SK-MEL-5 (cell line): Measurements from ENCODE around the gene SPACDR. TPM values are rescaled to one million over a fixed set of nuclear protein-coding genes. Genes with fewer than 3 reads are reported as not detected.
"Not testable (repeated sequence)": the region's sequence is repeated elsewhere in the genome, so short reads cannot be mapped to it uniquely, and the experiment has no call there.

ENCODE experiments used
- DNase-seq: peaks from one replicate; pipeline ENCODE4 v3.0.0-alpha.2; 2016; ENCODE audit warnings: low read depth, low spot score
- in situ Hi-C: cut with HindIII; loops from 2 replicates; pipeline ENCODE4 v1.10.0; 2016; ENCODE audit warnings: low sequenced_read_pairs, high pct_unique_total_duplicates, low pct_unique_long_range_greater_than_20kb
- polyA plus RNA-seq, 2 experiments: library from polyadenylated mRNA; depleted of rRNA; stranded (reverse); fragments of >200 nt; gene quantifications; 2 replicates each; pipeline ENCODE4 v1.2.3, GENCODE V29; 2015
- total RNA-seq: library from RNA; depleted of rRNA; stranded (reverse); fragments of >200 nt; shearing (Covaris generic); gene quantifications from 2 replicates; pipeline ENCODE4 v1.2.3, GENCODE V29; 2014; rRNA removed

SPACDR gene, protein sequence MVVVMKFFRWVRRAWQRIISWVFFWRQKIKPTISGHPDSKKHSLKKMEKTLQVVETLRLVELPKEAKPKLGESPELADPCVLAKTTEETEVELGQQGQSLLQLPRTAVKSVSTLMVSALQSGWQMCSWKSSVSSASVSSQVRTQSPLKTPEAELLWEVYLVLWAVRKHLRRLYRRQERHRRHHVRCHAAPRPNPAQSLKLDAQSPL
- not detected in 2 replicates for total RNA-seq
- not detected in 2 replicates for polyA plus RNA-seq (2015; cell fraction: cytosol; rRNA removed)
- 0.67 TPM in 1 of 2 replicates, not detected in the other for polyA plus RNA-seq (2015; cell fraction: nucleus; rRNA removed)

DNA sequence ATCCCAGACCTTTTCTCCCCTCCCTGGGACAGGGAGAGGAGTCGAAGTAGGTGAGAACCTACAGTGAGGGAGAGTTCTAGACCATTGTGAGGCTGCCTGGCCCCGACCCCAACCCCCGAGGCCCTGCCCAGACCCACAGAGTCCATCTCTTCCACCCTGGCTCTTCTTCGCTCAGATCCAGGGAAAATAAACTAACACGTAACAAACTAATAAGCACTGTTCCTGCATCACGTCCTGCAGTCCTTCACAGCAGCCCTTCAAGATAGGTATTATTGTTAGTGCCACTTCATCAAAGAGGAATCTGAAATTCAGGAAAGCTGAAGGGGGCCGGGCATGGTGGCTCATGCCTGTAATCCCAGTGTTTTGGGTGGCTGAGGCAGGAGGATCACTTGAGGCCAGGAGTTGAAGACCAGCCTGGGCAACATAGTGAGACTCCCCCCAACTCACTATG lies at the start of gene SPACDR:
SPACDR (minus strand) TSS at position 51 of the 451 bp plus-strand sequence. CDS start 235 bp downstream, outside the sequence.
- in situ Hi-C loops: no loop called here

DNA sequence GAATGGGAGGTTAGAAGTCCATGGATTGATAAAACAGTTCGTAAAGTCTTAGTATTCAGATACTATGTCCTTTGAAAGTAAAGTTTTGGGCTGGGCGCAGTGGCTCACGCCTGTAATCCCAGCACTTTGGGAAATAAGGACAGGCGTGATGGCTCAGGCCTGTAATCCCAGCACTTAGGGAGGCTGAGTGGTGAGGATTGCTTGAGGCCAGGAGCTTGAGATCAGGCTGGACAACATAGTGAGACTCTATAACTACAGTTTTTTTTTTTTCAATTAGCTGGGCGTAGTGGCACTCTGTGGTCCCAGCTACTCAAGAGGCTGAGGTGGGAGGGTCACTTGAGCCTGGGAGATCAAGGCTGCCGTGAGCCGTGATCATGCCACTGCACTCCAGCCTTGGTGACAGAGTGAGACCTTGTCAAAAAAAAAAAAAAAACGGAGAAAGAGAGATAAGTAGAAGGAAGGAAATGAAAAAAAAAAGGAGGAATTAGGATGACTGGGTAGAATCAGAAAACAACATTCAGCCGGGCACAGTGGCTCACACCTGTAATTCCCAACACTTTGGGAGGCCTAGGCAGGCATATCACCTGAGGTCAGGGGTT lies 49.3 kb upstream of the SPACDR start:
- in situ Hi-C loops: no loop called here

More for the DNA sequence above, at the start of gene SPACDR:
- DNase-seq: no peak

DNA sequence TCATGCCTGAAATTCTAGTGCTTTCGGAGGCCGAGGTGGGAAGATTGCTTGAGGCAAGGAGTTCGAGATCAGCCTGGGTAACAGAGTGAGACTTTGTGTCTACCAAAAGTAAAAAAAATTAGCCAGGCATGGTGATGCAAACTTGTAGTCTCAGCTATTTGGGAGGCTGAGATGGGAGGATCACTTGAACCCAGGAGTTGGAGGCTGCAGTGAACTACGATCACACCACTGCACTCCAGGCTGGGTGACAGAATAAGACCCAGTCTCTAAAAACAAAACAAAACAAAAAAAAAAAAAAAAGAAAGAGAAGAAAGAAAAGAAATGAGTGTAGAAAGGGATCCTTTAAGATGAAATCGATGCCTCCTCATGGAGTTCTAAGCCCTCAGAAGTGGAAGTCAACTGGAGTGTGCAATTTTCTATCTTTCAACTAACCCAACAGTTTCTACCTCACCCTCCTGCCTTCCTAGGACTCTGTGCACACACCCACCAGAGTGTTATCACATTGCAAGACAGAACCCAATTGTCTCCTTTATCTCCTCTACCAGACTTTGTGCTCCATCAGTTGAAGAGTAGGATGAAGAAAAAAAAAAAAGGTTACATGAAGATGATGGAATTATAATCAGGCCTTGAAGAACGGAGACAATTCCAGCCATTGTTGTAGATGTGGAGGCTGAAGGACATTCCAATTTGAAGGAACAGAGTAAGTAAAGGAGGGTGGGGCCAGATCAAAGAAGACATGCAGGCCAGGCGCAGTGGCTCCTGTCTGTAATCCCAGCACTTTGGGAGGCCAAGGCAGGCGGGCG lies 46.6 kb upstream of the SPACDR start:
- DNase-seq: peak; percentile 17
- in situ Hi-C loops: no loop called here

More for the DNA sequence above, 49.3 kb upstream of the SPACDR start:
- DNase-seq: no peak

DNA sequence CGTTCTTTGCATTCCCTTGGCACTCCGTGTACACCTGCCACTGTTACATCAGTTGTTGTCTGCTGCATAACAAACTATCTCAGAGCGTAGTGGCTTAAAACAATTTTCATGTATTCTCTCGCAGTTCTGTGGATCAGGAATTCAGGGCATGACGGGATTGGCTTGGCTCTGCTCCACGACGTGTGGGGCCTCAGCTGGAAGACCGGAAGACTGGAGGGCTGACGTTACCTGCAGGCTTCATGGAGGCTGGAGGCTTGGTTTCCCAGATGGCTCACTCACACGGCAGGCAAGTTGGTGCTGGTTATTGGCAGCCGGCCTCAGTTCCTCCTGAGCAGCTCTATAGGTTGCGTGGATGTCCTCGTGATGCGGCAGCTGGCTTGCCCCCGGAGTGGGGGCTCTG lies 45.2 kb upstream of the SPACDR start:
- DNase-seq: no peak
- in situ Hi-C loops: no loop called here

DNA sequence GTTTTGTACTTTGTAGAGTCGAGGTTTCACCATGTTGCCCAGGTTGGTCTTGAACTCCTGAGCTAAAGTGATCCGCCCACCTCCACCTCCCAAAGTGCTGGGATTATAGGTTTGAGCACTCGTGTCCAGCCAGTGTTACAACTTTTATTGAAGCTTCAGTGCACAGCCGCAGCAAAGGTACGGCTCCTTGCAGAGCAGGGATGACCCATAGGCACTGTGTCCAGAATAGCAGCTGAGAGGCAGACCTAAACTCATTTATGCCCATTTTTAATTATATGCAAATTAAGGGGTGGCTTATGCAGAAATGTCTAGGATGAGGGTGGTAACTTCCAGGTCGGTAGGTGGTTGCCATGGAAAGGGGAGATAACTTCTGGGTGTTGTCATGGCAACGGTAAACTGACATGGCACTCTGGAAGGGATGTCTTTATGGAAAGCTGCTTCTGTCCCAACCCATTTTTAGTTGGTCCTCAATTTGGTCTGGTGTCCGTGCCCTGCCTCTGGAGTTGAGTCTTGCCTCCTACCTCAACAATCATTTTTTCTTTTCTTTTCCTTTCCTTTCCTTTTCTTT lies 42.4 kb upstream of the SPACDR start:
- in situ Hi-C loops: no loop called here

DNA sequence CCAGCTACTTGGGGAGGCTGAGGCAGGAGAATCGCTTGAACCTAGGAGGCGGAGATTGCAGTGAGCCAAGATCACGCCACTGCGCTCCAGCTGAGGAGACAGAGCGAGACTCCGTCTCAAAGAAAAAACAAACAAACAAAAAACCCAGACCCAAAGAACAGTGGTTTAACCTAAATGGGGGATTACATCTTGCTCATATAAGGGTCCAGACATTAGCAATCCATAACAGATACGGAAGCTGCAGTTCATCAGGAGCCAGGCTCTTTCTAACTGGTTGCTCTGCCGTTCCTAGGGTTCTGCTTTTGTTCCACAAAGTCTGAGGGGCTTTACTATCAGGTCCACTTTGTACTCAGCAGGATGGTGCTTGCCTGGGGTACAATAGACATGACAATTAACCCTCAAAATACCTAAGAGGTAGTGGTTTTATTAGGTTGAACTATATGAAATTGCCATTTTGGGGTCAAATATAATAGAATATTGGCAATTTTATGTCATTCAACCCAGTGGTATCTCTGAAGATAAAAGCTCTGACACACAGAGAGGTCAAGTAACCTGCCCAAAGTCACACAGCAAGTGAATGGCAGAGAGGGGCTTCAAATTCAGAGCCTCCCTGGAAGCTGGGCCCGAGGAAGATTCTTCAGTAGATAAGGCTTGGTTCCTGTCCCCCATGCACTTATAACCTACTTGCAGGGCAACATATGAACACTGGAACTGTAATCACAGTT lies 41.0 kb upstream of the SPACDR start:
- DNase-seq: no peak
- in situ Hi-C loops: no loop called here

More for the DNA sequence above, 42.4 kb upstream of the SPACDR start:
- DNase-seq: peak; percentile 65

DNA sequence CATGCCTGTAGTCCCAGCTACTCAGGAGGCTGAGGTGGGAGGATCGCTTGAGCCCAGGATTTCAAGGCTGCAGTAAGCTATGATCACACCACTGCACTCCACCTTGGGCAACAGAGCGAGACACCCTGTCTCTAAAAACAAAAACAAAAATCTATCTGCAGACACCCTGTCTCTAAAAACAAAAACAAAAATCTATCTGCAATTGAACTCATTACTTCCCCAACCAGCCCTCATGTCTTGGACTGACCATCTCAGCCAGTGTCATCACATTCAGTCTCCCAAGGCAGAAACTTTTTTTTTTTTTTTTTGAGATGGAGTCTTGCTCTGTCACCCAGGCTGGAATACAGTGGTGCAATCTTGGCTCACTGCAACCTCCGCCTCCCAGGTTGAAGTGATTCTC lies 40.0 kb upstream of the SPACDR start:
- DNase-seq, in situ Hi-C loops: not testable (repeated sequence)

DNA sequence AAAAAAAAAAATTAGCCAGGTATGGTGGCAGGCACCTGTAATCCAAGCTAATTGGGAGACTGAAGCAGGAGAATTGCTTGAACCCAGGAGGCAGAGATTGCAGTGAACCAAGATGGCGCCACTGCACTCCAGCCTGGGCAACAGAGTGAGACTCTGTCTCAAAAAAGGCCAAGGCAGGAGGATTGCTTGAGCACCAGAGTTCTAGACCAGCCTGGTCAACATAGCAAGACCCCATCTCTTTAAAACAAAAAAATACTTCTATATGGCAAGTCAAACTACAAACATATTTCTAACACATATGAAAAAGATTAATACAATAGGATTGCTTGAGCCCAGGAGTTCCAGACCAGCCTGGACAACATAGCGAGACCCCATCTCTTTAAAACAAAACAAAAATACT lies 36.7 kb upstream of the SPACDR start:
- DNase-seq, in situ Hi-C loops: not testable (repeated sequence)

DNA sequence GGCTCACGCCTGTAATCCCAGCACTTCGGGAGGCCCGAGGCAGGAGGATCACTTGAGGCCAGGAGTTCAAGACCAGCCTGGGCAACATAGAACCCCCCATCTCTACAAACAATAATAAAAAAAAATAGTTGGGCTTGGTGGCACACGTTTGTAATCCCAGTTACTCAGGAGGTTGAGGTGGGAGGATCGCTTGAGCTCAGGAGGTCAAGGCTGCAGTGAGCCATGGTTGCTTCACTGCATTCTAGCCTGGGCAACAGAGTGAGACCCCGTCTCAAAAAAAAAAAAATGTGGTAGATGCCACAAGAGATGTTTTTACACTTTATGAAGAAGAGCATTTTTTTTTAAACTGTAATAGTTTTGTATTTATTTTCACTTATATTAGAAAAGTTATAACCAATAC lies 32.4 kb upstream of the SPACDR start:
- in situ Hi-C loops: no loop called here
- DNase-seq: no peak

DNA sequence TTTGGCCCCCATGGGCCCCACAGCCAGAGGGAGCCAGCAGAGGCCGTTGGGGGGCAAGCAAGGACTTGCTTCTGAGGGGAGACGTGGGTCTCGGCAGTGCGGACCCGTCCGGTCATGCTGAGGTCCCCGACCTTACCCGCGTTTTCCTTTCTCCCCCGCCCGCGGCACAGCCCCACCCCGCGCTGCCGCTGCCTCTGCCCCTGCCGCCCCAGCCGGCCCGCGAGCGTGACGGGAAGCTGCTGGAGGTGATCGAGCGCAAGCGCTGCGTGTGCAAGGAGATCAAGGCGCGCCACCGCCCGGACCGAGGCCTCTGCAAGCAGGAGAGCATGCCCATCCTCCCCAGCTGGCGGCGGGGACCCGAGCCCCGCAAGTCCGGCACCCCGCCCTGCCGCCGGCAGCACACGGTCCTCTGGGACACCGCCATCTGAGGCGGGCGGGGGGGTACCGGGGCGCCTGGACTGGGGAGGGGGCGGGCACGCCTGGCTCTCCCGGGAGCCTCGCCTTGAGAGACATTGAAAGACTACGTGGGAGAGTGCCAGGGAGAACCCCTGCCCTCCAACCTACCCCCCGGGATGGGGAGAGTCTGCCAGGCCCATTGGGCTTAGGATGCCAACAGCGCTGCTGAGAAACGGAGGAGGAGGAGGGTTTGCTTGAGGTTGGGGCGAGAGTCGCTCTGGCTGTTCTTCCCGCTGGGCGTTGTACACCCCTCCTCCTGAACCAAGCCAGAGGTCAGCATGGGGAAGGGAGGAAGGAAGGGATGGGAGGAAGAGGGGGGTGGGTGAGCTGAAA lies 29.6 kb upstream of the SPACDR start:
- no peak for DNase-seq
- in situ Hi-C loops: no loop called here

DNA sequence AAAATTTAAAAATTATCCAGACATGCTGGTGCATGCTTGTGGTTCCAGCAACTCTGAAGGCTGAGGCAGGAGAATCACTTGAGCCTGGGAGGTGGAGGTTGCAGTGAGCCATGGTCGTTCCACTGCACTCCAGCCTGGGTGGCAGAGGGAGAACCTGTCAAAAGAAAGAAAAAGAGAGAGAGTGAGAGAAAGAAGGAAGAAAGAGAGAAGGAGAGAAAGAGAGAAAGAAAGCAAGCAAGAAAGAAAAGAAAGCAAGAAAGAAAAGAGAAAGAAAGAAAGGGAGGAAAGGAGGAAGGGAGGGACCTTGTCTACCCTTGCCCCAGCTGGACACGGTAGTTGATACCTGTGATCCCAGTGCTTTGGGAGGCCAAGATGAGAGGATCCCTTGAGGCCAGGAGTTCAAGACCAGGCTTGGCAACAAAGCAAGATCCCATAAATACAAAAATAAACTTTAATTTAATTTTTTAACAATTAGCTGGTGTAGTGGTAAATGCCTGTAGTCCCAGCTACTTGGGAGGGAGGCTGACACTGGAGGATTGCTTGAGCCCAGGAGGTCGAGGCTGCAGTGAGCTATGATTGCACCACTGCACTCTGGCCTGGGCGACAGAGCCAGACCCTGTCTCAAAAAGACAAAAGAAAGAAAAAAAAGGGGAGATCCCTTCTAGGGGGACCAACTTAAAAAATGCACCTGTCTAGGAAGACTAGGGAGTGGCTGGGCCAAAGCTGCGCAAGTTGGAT lies 28.8 kb upstream of the SPACDR start:
- no peak for DNase-seq
- in situ Hi-C loops: no loop called here

DNA sequence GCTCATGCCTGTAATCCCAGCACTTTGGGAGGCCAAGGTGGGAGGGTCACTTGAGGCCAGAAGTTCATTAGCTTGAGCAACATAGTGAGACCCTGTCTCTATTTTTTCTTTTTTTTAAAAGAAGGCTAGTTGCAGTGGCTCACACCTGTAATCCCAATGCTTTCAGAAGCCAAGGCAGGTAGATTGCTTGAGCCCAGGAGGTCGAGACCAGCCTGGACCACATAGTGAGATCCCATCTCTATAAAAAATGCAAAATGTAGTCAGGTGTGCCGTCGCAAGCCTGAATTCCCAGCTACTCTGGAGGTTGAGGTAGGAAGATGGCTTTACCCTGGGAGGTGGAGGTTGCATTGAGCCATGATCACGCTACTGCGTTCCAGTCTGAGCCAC lies 27.1 kb upstream of the SPACDR start:
- DNase-seq: no peak
- in situ Hi-C loops: no loop called here

DNA sequence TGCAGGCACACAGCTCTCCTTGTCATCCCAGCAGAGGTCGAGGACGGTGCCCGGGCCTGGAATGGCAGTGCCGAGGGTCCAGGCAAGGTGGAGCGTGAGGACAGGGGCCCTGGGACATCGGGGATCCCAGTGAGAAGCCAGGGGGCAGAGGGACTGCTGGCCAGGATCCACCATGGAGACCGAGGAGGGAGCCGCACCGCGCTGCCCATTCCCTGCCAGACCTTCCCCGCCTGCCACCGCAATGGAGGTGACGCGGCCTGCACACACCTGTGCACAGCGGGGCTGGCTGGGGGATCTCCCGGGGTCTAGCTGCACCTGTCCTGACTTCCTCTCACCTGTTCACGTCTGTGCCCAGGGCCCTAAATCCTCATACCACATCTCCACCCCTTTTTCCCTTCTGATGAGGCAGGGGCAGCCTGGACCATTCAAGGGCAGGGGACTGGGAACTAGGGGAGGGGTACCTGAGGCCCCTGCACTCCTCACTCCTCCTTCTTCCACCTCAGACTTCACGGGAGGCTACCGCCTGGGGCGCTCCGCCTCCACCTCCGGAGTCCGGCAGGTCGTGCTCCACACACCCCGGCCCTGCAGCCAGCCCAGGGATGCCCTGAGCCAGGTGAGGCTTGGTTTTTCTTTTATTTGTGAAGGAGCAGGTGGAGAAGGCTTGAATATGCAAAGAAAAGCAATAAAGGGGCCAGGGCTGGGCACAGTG lies 26.6 kb upstream of the SPACDR start:
- in situ Hi-C loops: no loop called here
- no peak for DNase-seq

DNA sequence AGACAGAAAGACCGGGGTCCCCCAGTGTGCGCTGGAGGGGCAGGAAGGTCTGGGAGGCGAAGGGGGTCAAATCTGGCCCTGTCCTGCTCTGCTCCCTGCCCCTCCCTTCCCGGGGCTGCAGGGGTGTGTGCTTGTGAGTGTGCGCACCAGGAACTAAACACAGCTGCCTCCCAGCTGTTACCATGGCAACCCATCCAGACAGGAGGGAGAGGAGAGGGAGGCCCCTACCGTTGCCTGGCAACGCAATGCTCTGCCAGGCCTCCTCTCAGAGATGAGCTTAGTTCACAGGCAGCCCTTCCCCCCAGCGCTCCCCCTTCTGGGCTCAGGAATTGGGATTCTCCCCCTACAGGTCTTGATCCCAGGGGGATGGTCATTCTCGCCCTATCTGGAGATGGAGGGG lies 25.8 kb upstream of the SPACDR start:
- DNase-seq: peak; percentile 78
- in situ Hi-C loops: no loop called here

DNA sequence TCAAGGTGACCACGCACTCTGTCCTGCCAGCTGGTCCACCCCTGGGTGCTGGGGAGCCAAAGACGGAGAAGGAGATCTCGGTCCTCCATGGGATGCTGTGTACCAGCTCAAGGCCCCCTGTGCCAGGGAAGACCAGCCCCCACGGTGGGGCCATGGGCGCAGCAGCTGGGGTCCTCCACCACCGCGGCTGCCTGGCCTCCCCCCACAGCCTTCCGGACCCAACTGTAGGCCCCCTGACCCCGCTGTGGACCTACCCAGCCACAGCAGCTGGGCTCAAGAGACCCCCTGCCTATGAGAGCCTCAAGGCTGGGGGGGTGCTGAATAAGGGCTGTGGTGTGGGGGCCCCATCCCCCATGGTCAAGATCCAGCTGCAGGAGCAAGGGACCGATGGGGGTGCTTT lies 25.1 kb upstream of the SPACDR start:
- DNase-seq: no peak
- in situ Hi-C loops: no loop called here
